HG03439 (cell line): ENCODE data around the gene PPP4R1.
"Not testable (repeated sequence)": the region's sequence is repeated elsewhere in the genome, so short reads cannot be mapped to it uniquely, and the experiment has no call there.

Experiments
- ATAC-seq: cut with Tn5 transposase; IDR thresholded peaks from one replicate; pipeline ENCODE4 v1.9.1; 2021; ENCODE audit warnings: mild to moderate bottlenecking, moderate library complexity; ENCODE audit not compliant: unreplicated experiment

The PPP4R1 gene

GRCh38 chr18:9614401-9615279, at the start of gene PPP4R1:
TSS of gene PPP4R1 (minus strand) at chr18:9614559. CDS start at chr18:9614484, 75 bp downstream.
- peak; percentile 51 for ATAC-seq

GRCh38 chr18:9663377-9663776, 49.0 kb upstream of the PPP4R1 start:
- ATAC-seq = no peak

DNA sequence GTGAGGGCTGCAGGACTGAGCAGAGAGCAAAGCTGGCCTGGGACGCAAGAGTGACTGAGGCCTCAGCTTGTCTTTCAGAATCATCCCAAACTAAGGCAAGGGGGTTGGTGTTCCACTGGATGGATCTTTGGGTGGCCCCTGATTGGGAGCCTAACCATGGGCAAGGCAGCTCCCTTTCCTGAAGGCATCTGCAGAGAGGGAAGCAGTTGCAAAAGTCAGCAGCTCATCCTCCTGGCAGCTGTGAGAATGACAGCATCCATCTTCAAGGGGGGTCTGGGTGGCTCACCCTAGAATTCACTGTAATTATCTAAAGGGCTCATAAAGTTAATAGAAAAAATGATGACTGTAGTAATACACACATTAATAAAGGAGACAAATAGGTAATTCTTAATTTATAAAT, 47.2 kb upstream of the PPP4R1 start:
- ATAC-seq = no peak

DNA sequence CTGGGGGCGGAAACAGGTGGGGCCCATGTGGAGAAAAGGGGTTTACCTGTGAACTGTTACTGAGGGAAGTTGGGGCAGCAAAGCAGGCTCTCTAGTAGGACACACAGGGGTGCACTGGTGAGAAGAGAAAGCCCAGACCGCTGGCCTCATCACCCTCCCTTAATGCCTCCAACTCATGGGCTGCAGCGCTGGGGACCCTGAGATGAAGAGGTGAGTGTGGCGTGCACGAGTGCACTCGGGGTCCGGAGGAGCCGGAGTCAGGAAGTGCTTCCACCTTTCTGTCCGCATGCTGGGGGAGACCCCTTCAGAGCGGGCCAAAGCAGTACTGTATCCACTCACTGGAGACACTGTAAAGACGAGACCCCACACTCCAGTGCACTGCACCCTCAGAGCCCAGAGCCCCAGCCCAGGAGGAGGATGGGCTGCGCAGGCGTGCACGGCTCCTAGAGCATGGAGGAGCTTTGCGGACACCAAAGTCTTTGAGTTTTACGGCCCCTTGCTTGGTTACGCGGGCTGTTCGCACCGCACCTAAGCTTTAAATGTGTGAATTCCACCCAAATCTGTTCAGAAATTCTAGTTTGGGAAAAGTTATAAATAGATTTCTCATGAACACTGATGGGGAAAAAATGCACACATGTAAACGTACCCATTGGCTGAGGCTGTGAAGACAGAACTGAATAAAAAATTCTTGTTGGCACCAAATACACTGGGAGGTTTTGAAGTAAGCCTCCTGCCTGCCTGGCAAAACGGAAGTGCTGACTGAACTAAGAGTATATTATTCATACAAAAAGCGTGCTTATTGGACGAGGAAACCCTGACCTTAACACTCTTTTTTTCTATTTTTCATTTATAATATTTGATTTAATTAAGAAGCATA, 45.4 kb upstream of the PPP4R1 start:
- no peak for ATAC-seq

GRCh38 chr18:9658087-9658641, 43.8 kb upstream of the PPP4R1 start:
- no peak for ATAC-seq

GRCh38 chr18:9655232-9655767, 40.9 kb upstream of the PPP4R1 start:
- ATAC-seq = no peak

GRCh38 chr18:9653390-9653789, 39.0 kb upstream of the PPP4R1 start:
- no peak for ATAC-seq

GRCh38 chr18:9649164-9649540, 34.8 kb upstream of the PPP4R1 start:
- no peak for ATAC-seq

DNA sequence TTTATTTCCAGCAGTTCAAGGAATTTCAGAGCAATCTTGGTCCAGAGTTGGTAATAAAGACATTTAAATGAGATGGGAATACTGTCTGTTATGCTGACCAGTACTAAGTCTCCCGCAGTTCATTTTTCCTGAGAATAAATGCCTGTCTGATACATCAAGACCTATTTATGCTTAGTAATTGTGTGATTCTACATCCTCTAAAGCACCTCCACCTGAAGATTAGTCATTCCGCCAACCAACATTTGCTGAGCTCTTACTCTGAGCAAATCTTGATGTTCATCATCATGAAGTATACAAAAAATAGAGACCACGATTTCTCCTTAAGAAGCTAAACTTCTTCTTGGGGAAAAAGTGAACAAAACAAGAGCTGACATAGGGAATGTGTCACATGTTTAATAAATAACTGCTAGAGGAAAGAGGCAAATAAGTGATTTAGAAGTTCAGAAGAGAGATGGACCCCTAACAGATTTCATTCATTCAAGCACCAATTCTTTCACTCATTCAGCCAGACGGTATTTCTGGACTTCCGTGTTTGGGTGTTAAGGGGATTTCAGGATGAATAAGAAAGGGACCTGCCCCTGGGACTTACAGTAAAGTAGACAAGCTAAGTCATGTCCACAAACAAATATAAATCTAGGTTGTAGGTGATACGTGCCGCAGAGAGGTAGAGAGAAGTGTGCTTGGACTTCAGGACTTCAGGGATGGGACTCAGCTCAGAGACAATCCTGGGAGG, 34.2 kb upstream of the PPP4R1 start:
- no peak for ATAC-seq

DNA sequence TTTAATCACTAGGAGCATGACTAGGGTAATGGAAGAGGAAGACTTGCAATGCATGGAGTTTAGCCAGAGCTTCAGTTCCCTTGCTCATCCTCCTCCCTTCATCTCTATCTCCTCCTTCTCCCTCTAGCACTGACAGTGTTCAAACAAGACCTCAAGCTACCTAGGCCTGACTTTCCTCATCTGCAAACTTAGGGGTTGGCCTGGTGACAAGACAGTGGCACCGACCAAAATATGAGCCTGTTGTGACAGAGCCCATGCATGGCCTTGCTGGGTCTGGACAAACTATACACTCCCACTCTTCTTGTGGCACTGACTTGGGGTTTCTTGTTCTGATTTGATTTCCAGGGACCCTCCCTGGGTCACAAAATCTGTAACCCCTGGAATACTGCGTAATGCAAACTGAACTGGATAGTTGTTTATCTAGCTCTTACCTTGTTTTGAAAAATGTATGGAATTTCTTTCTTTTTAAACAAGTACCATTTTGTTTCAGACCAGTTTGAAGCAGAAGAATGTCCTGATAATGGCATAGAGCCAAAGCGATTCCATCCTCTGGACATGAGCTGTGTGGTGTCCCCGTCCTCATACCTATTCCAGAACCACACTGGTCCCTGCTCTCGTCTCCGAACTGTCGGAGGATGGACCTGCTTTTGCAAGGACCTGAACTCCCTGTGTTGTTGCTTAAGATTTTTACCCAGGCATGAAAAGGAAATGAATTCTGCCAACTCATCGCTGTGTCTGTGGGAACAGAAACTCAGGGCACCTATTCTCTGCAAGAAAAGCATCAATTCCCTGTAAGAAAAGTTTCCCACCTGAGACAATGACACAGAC, 33.4 kb upstream of the PPP4R1 start:
- ATAC-seq = no peak

DNA sequence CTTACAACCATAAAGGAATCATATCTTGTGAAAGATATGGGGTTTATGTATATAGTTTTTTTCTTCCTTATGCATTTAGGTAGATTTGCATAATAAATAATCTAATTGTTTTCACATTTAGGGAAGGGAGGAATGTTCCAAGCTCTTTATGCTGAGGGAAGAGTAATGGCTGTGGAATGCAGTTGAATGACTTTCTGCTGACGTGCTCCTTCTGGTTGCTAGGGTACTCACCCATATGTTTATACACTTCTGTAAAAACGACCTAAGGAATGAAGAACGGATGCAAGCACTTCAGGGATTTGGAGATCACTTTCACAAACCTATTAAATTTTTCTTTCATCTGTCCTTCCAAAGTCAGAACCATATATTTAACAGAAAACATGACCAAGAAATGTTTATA, 29.2 kb upstream of the PPP4R1 start:
- no peak for ATAC-seq

DNA sequence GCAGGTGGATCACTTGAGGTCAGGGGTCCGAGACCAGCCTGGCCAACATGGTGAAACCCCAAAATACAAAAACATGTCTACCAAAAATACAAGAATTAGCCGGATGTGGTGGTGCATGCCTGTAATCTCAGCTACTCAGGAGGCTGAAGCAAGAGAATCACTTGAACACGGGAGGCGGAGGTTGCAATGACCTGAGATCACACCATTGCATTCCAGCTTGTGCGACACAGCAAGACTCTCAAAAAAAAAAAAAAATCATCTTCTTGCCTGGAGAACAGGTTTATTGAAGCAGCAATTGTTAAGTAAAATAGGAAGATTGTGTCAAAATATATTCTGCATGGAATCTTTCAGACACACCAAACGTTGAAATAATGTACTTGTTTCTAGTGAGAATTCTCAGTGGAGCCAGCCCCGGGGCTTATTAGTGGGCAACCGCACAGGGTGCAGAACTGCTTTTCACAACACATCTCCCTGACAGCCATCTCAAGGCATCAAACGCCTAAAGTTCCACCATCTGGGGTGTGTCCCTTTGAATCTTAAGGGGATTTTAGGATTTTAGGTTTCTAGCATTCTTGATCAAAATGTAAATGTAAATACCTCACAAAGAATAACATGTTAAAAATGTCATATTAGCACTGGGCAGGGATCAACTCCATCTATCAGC, 28.6 kb upstream of the PPP4R1 start:
- ATAC-seq = no peak

GRCh38 chr18:9641081-9641480, 26.7 kb upstream of the PPP4R1 start:
- ATAC-seq = not testable (repeated sequence)

- ATAC-seq = no peak
Observed at GRCh38 chr18:9638886-9639285, 24.5 kb upstream of the PPP4R1 start.

- ATAC-seq = no peak
Observed at GRCh38 chr18:9637036-9637767, 22.8 kb upstream of the PPP4R1 start.

GRCh38 chr18:9634856-9635255, 20.5 kb upstream of the PPP4R1 start:
- no peak for ATAC-seq

GRCh38 chr18:9631814-9632496, 17.6 kb upstream of the PPP4R1 start:
- no peak for ATAC-seq

DNA sequence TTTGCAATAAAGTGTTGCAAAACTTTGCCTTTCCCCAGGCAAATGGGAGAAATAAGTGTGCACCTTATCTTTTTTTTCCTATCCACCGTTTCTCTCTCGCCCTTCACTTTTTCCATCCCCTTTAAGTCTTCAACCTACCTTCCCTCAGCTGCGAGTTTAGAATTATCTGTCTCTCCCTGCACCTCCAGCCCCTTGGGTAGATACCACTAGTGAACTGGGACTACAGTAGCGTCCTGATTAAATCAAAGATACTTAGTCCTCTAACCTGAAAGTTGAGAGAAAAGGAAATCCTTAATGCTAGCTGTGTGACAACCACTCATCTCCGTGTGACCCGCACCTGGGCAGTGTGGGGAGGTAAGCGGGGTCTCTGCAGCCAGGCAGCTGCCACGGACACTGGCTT, 16.1 kb upstream of the PPP4R1 start:
- ATAC-seq = no peak
